GM12878 (cell line): ENCODE results near the gene NHERF1. TPM values are rescaled to one million over a fixed set of nuclear protein-coding genes. Genes with fewer than 3 reads are reported as not detected.
A peak's percentile ranks its signal among the peaks of the same experiment; 100 is the strongest.

Source experiments
- ATAC-seq: fragments of 200-7000 bp; cut with Tn5 transposase; 3 replicates; pipeline ENCODE4 v1.9.1; 2020; ENCODE audit warnings: mild to moderate bottlenecking, moderate library complexity
- BruUV-seq: library from RNA; stranded (reverse); fragments of 400-500 nt; replicated peaks from 2 replicates; lab custom pipeline; 2021; lab: Mats Ljungman, UMichigan
- CTCF ChIA-PET: fragments of 300-600 bp; sonication (Branson Sonifier 250); formaldehyde crosslinking; extraction: SDS; loops from one replicate; lab custom pipeline; 2021; ENCODE audit warnings: inconsistent platforms; lab: Yijun Ruan, JAX
- POLR2A ChIA-PET: fragments of 350-600 bp; formaldehyde crosslinking; extraction: SDS; loops from one replicate; lab custom pipeline; 2021; ENCODE audit warnings: inconsistent platforms; lab: Charles Lee
- RAD21 ChIA-PET: fragments of 300-600 bp; sonication (Branson Sonifier 250); formaldehyde crosslinking; loops from one replicate; lab custom pipeline; 2023; ENCODE audit warnings: antibody characterized with exemption; ENCODE audit not compliant: unreplicated experiment; lab: Charles Lee
- SMC1A ChIA-PET: fragments of 300-600 bp; sonication (Branson Sonifier 250); formaldehyde crosslinking; loops from one replicate; lab custom pipeline; 2023; ENCODE audit not compliant: unreplicated experiment, uncharacterized antibody; lab: Charles Lee
- DNase-seq: peaks from one replicate; pipeline ENCODE4 v3.0.0-alpha.2; 2011; ENCODE audit warnings: low read depth, low spot score
- FAIRE-seq: peaks from 3 replicates; lab custom pipeline; 2011; peaks lifted over from hg19 to GRCh38; lab: Jason Lieb, UNC
- H2AFZ ChIP-seq: 2 replicates; pipeline ENCODE4 v1.6.0; 2011; ENCODE audit warnings: low read depth, low read length, control low read depth; ENCODE audit not compliant: control insufficient read depth
- H3K27ac ChIP-seq: 2 replicates; pipeline ENCODE4 v1.5.1; 2011; ENCODE audit warnings: control low read depth; ENCODE audit not compliant: control insufficient read depth, insufficient read depth
- H3K27me3 ChIP-seq, 2 experiments: replicated peaks in 1 of 2; 2 replicates each; pipeline versions ENCODE4 v1.6.0 to v1.6.1; 2011; ENCODE audit warnings: low read length in 1 of 2; ENCODE audit not compliant: control insufficient read depth in 2 of 2, insufficient read depth in 2 of 2
- H3K36me3 ChIP-seq, 2 experiments: 2 replicates each; pipeline ENCODE4 v1.5.1; 2011; ENCODE audit warnings: low read length in 1 of 2; ENCODE audit not compliant: control insufficient read depth in 2 of 2, insufficient read depth in 2 of 2
- H3K4me1 ChIP-seq: 2 replicates; pipeline ENCODE4 v1.6.1; 2011; ENCODE audit warnings: mild to moderate bottlenecking, low read length, moderate library complexity, mixed read lengths; ENCODE audit not compliant: control insufficient read depth, insufficient read depth
- H3K4me2 ChIP-seq: 2 replicates; pipeline ENCODE4 v1.6.0; 2011; ENCODE audit warnings: control low read depth; ENCODE audit not compliant: control insufficient read depth, insufficient read depth
- H3K4me3 ChIP-seq: fragments of 200-600 bp; sonication (generic); 2 replicates; pipeline ENCODE4 v1.5.1; 2016
- H3K79me2 ChIP-seq: 2 replicates; pipeline ENCODE4 v1.6.0; 2011; ENCODE audit warnings: low read length; ENCODE audit not compliant: control insufficient read depth, insufficient read depth
- H3K9ac ChIP-seq: 2 replicates; pipeline ENCODE4 v1.8.0; 2011; ENCODE audit warnings: low read length, control low read depth, mixed read lengths; ENCODE audit not compliant: control insufficient read depth, insufficient read depth
- H3K9me3 ChIP-seq: replicated peaks from 3 replicates; pipeline ENCODE4 v1.5.1; 2011; ENCODE audit warnings: mild to moderate bottlenecking, low read length; ENCODE audit not compliant: control insufficient read depth, insufficient read depth
- H4K20me1 ChIP-seq: 2 replicates; pipeline ENCODE4 v1.6.0; 2011; ENCODE audit not compliant: control insufficient read depth, insufficient read depth
- BHLHE40 ChIP-seq, 2 experiments: fragments of 450-650 bp in 1 of 2; IDR thresholded peaks; 2 replicates each; pipeline ENCODE4 v1.6.1; 2011 to 2017; ENCODE audit warnings: low read depth in 2 of 2, borderline replicate concordance in 1 of 2, improper control_type of control experiment in 1 of 2, low read length in 1 of 2, mild to moderate bottlenecking in 1 of 2
- IRF4 ChIP-seq: IDR thresholded peaks from 2 replicates; pipeline ENCODE4 v1.6.1; 2011; ENCODE audit warnings: low read depth, low read length
- RUNX3 ChIP-seq: IDR thresholded peaks from 2 replicates; pipeline ENCODE4 v1.6.1; 2012; ENCODE audit warnings: low read length, inconsistent platforms
- WGBS: methylation state at CpG from one replicate; pipeline ENCODE4 v1.1.6; 2016; ENCODE audit warnings: low lambda C conversion rate; ENCODE audit not compliant: insufficient replicate concordance, insufficient coverage; ENCODE audit errors: missing lambda C conversion rate; 5-methylcytosine and 5-hydroxymethylcytosine counted together
- in situ Hi-C: fragments of 300-500 bp; cut with MboI; formaldehyde crosslinking; loops from 9 replicates; pipeline ENCODE4 v1.14.3; 2018; ENCODE audit warnings: mixed read lengths
- intact Hi-C: fragments of 100-400 bp; cut with micrococcal nuclease; formaldehyde crosslinking; loops from one replicate; pipeline ENCODE4 v1.14.2; 2022; ENCODE audit not compliant: unreplicated experiment
- polyA plus RNA-seq, 11 experiments: library from polyadenylated mRNA; depleted of rRNA in 4 of 11; unstranded in 6 of 11; stranded (reverse) in 5 of 11; fragments of >200 nt; fragmentation: Nextera tagmentation in 4 of 11; fragmentation: Illumina TruSeq in 1 of 11; extraction: Ambion mirVana in 4 of 11; extraction: Trizol in 1 of 11; gene quantifications; 1 replicate in 1 of 11; 2 replicates in 10 of 11; pipeline versions ENCODE4 v1.2.1 to v1.2.3, GENCODE V29; 2011 to 2016; ENCODE audit warnings: inconsistent platforms in 2 of 11, missing spikeins in 2 of 11, low read depth in 1 of 11
- total RNA-seq, 4 experiments: library from RNA; depleted of rRNA in 3 of 4; stranded (reverse); fragments of >200 nt in 3 of 4; fragmentation: Illumina TruSeq in 1 of 4; extraction: Trizol in 1 of 4; gene quantifications; 2 replicates each; pipeline versions ENCODE4 v1.2.1 to v1.2.3, GENCODE V29; 2013 to 2021
- TF ChIP-seq, protein P1 (sequence below): IDR thresholded peaks from 2 replicates; pipeline ENCODE4 v1.6.1; 2011; ENCODE audit warnings: mild to moderate bottlenecking, low read depth, low read length, moderate library complexity; ENCODE audit not compliant: insufficient replicate concordance

The NHERF1 gene
- total and polyA plus RNA-seq, 10 of the 15 experiments (the other 5 are each of a cell fraction or from before 2014, with no cell fraction given), result 13.4 to 61.6 (median 39.0) TPM

DNA sequence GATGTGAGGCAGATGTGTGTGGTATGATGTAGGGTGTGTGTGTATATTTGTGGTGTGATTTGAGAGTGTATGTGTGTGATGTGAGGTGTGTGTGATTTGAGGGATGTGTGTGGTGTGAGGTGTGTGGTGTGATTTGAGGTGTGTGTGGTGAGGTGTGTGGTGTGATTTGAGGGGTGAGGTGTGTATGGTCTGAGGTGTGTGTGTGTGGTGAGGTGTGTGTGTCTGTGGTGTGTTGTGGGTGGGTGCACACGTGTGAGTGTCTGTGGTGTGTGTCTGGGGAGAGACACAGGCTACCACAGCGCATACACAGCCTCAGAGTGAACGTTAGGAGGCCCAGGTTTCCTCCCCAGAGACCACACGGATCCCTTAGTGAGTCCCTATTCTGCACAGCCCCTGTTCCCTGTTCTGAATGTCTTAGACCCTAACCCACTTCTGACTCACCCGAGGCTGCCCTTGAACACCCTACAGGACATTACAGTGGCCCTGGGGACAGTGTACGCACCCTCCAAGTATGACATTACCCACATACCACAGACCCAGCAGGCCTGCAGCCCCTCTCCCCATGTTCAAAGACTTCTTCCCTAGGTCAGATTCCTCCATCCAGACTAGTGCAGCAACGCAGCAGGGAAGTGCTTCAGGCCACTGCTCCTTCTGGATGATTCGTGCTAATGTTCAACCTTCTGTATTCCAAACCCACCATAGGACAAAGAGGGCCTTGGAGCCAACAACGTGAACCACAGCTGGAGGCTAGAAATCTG lies 14.9 kb upstream of the NHERF1 start:
- SMC1A ChIA-PET, result no interaction called here
- in situ Hi-C loops (no loop called here), intact Hi-C loops (no loop called here)
- Histone ChIP-seq H3K9ac (no peak overlapping the region), H3K4me3 (no peak overlapping the region), H3K9me3 (no peaks in the 10 kb centered on the region; the same call in 2 of the 3 replicates), H4K20me1 (no peaks in the 10 kb centered on the region), H3K4me2 (no peak overlapping the region), H3K4me1 (peaks cover 32% of the 10 kb centered on the region), H3K79me2 (no peaks in the 10 kb centered on the region), H2AFZ (no peak overlapping the region), H3K27me3 (no peaks in the 10 kb centered on the region), H3K36me3 (no peaks in the 10 kb centered on the region), H3K27ac (no peak overlapping the region)
- DNase-seq (no peak), ATAC-seq (no peak), FAIRE-seq (peak; percentile 81)
- RAD21 ChIA-PET, result no interaction called here
- POLR2A ChIA-PET, result no interaction called here
- BruUV-seq, result no TSS peak
- CTCF ChIA-PET, result interaction anchor here (0.6 kb wide), 1 partner anchor 85 kb away, joined by 3 read pairs; no protein-coding TSS in a partner anchor
- WGBS, result 31% methylated on average over 9 of the region's 9 CpGs
- TF ChIP-seq RUNX3, result peak; percentile 53
- 0 out of 2 replicates have a peak, but pooled peaks have one; percentile 13 for TF ChIP-seq IRF4
- peak in 1 of 2 experiments; percentile 48; a peak in 2 of 4 replicates for TF ChIP-seq BHLHE40 (IDR thresholded peaks at IDR 0.05; ENCODE audit: borderline replicate concordance in 1 of 2, low read depth in 2 of 2, low read length in 1 of 2)
- TF ChIP-seq, protein P1, sequence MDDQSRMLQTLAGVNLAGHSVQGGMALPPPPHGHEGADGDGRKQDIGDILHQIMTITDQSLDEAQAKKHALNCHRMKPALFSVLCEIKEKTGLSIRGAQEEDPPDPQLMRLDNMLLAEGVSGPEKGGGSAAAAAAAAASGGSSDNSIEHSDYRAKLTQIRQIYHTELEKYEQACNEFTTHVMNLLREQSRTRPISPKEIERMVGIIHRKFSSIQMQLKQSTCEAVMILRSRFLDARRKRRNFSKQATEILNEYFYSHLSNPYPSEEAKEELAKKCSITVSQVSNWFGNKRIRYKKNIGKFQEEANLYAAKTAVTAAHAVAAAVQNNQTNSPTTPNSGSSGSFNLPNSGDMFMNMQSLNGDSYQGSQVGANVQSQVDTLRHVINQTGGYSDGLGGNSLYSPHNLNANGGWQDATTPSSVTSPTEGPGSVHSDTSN, result no peak
